PFSK-1 (cell line): ENCODE measurements around the gene OR2C3.

ENCODE experiments used
- POLR2AphosphoS5 ChIP-seq: IDR thresholded peaks from 2 replicates; pipeline ENCODE4 v1.6.1; 2012; ENCODE audit warnings: low read depth, mild to moderate bottlenecking, control low read depth, low read length, moderate library complexity
- REST ChIP-seq, 2 experiments: IDR thresholded peaks; 2 replicates each; pipeline versions ENCODE4 v1.6.1 to v1.8.0; 2011 to 2012; ENCODE audit warnings: low read depth in 2 of 2, low read length in 2 of 2, control low read depth in 1 of 2, inconsistent platforms in 1 of 2, mild to moderate bottlenecking in 1 of 2, moderate library complexity in 1 of 2; ENCODE audit not compliant: insufficient read depth in 1 of 2
- TAF1 ChIP-seq: IDR thresholded peaks from 2 replicates; pipeline ENCODE4 v1.6.1; 2012; ENCODE audit warnings: low read length, control low read depth, borderline replicate concordance; ENCODE audit not compliant: insufficient read depth

DNA sequence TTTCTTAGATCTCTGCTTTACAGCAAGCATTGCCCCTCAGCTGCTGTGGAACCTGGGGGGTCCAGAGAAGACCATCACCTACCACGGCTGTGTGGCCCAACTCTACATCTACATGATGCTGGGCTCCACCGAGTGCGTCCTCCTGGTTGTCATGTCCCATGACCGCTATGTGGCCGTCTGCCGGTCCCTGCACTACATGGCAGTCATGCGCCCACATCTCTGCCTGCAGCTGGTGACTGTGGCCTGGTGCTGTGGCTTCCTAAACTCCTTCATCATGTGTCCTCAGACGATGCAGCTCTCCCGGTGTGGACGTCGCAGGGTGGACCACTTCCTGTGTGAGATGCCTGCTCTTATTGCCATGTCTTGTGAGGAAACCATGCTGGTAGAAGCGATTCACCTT, 44.9 kb downstream of the OR2C3 start:
- TF ChIP-seq POLR2AphosphoS5 = no peak
- TF ChIP-seq REST (IDR thresholded peaks at IDR 0.05; ENCODE audit: insufficient read depth in 1 of 2, low read depth in 2 of 2, low read length in 2 of 2) = no peak
- no peak for TF ChIP-seq TAF1
